Loucy (cell line): ENCODE measurements around the gene COX6A1.

Experiments used
- H2AFZ ChIP-seq: fragments of 200-600 bp; sonication (generic); 2 replicates; pipeline ENCODE4 v1.6.0; 2016; ENCODE audit warnings: antibody characterized with exemption, mild to moderate bottlenecking, low read length, moderate library complexity
- H3F3A ChIP-seq: fragments of 200-600 bp; 2 replicates; pipeline ENCODE4 v1.6.0; 2016; ENCODE audit warnings: antibody characterized with exemption, low read depth, mild to moderate bottlenecking
- H3K27me3 ChIP-seq: fragments of 200-600 bp; sonication (generic); 2 replicates; pipeline ENCODE4 v1.6.1; 2014; ENCODE audit warnings: low read length, mild to moderate bottlenecking; ENCODE audit not compliant: insufficient read depth, poor library complexity, severe bottlenecking
- H3K36me3 ChIP-seq: fragments of 200-600 bp; sonication (generic); 2 replicates; pipeline ENCODE4 v1.6.1; 2016; ENCODE audit warnings: low read length; ENCODE audit not compliant: insufficient read depth
- H3K4me1 ChIP-seq: fragments of 200-600 bp; sonication (generic); 2 replicates; pipeline ENCODE4 v1.5.1; 2014; ENCODE audit warnings: low read length, mild to moderate bottlenecking; ENCODE audit not compliant: insufficient read depth, poor library complexity, severe bottlenecking
- H3K4me2 ChIP-seq: fragments of 200-600 bp; sonication (generic); 2 replicates; pipeline ENCODE4 v1.6.0; 2014; ENCODE audit warnings: antibody characterized with exemption, low read length, low read depth, mild to moderate bottlenecking; ENCODE audit not compliant: poor library complexity, severe bottlenecking
- H3K4me3 ChIP-seq: fragments of 200-600 bp; sonication (generic); 2 replicates; pipeline ENCODE4 v1.5.1; 2014; ENCODE audit warnings: low read length, mild to moderate bottlenecking, mixed read lengths; ENCODE audit not compliant: poor library complexity, severe bottlenecking
- H3K79me2 ChIP-seq: fragments of 200-600 bp; sonication (generic); 2 replicates; pipeline ENCODE4 v1.6.1; 2014; ENCODE audit warnings: low read length; ENCODE audit not compliant: insufficient read depth
- H3K9ac ChIP-seq: fragments of 200-600 bp; sonication (generic); 2 replicates; pipeline ENCODE4 v1.6.0; 2014; ENCODE audit warnings: mild to moderate bottlenecking, low read depth, low read length, moderate library complexity; ENCODE audit not compliant: poor library complexity, severe bottlenecking
- H3K9me2 ChIP-seq: fragments of 200-600 bp; sonication (generic); replicated peaks from 2 replicates; pipeline ENCODE4 v1.6.1; 2016; ENCODE audit warnings: low read depth, low read length, mixed read lengths
- H3K9me3 ChIP-seq: fragments of 200-600 bp; sonication (generic); 2 replicates; pipeline ENCODE4 v1.6.1; 2014; ENCODE audit warnings: mild to moderate bottlenecking, antibody characterized with exemption, low read length, low read depth; ENCODE audit not compliant: insufficient read depth
- H4K20me1 ChIP-seq: fragments of 200-600 bp; sonication (generic); 2 replicates; pipeline ENCODE4 v1.6.0; 2014; ENCODE audit warnings: antibody characterized with exemption, low read length, mild to moderate bottlenecking; ENCODE audit not compliant: insufficient read depth, poor library complexity, severe bottlenecking
- CTCF ChIP-seq: fragments of 200-600 bp; sonication (generic); conservative IDR thresholded peaks from 2 replicates; pipeline ENCODE4 v1.5.1; 2014; ENCODE audit warnings: mild to moderate bottlenecking, antibody characterized with exemption, low read length
- EZH2phosphoT487 ChIP-seq: fragments of 200-600 bp; IDR thresholded peaks from 2 replicates; pipeline ENCODE4 v1.6.1; 2018; ENCODE audit warnings: antibody characterized with exemption, mild to moderate bottlenecking, moderate library complexity, borderline replicate concordance

The COX6A1 gene

DNA sequence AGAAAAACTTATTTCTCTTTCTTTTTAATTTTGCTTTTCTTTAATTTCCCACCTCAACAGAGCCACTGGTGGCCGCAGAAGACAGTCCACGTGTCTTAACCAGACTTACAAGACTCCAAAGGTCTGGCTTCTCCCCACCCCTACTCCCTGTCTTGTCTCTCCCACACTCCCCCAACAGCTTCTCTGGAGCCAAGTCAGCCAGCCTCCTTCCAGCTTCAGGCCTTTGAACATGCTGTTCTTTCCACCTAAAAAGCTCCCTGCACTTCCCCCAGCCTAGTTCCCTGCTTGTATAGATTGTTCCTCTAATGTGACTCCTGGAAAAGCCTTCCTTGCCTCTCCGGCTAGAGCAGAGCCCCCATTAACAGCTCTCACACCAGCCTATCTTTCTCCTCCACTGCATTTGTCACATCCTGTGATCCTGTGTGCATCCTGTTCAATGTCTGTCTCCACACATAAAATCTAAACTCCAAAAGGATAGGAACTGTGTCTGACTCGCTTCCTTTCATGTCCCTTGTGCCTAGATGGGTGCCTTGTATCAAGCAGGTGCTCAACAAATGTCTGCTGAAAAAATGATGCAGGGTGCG, 50.2 kb downstream of the COX6A1 start:
- no peaks in the 10 kb centered on the region for H3K79me2 ChIP-seq
- no peak overlapping the region for H2AFZ ChIP-seq
- H3K9me3 ChIP-seq, result no peaks in the 10 kb centered on the region
- no peaks in the 10 kb centered on the region for H4K20me1 ChIP-seq
- H3K4me1 ChIP-seq, result peaks cover 4% of the 10 kb centered on the region
- H3K27me3 ChIP-seq, result no peaks in the 10 kb centered on the region
- no peaks in the 10 kb centered on the region for H3K9me2 ChIP-seq
- no peaks in the 10 kb centered on the region for H3F3A ChIP-seq
- H3K4me2 ChIP-seq, result no peak overlapping the region
- no peaks in the 10 kb centered on the region for H3K36me3 ChIP-seq
- no peak for TF ChIP-seq EZH2phosphoT487
- no peak for TF ChIP-seq CTCF
- no peak overlapping the region for H3K9ac ChIP-seq
- H3K4me3 ChIP-seq, result no peak overlapping the region

DNA sequence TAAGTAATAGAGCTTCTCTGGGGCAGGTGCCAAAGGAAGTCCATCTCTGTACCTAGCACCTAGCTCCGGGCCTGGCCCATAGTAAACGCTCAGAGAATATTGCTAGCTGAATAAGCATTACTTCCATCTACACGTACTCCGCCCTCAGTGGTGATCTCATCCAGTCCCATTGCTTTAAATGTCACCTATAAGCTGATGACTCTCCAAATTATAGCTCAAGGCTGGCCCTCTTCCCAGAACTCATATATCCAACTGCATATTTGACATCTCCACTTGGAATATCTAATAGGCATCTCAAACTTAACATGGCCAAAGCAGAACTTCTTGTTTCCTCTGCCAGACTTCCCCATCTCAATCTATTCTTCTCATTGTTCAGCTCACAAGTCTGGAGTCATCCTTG, 51.1 kb downstream of the COX6A1 start:
- Histone ChIP-seq H3F3A (no peaks in the 10 kb centered on the region), H3K4me3 (no peak overlapping the region), H3K79me2 (no peaks in the 10 kb centered on the region), H3K9ac (no peak overlapping the region), H2AFZ (no peak overlapping the region), H3K9me3 (no peaks in the 10 kb centered on the region), H3K27me3 (no peaks in the 10 kb centered on the region), H3K4me2 (no peak overlapping the region), H3K9me2 (no peaks in the 10 kb centered on the region), H3K4me1 (peaks cover 4% of the 10 kb centered on the region), H3K36me3 (no peaks in the 10 kb centered on the region), H4K20me1 (no peaks in the 10 kb centered on the region)
- no peak for TF ChIP-seq EZH2phosphoT487
- no peak for TF ChIP-seq CTCF

- Histone ChIP-seq H3K79me2 (no peaks in the 10 kb centered on the region), H3K36me3 (no peaks in the 10 kb centered on the region), H3K27me3 (no peaks in the 10 kb centered on the region), H3K9ac (no peak overlapping the region), H2AFZ (no peak overlapping the region), H3K4me2 (no peak overlapping the region), H3K4me3 (no peak overlapping the region), H3K9me2 (no peaks in the 10 kb centered on the region), H3K4me1 (peaks cover 9% of the 10 kb centered on the region), H3F3A (no peaks in the 10 kb centered on the region), H3K9me3 (no peaks in the 10 kb centered on the region), H4K20me1 (no peaks in the 10 kb centered on the region)
- TF ChIP-seq CTCF, result no peak
- TF ChIP-seq EZH2phosphoT487, result no peak
Observed at GRCh38 chr12:120490325-120490724, 52.4 kb downstream of the COX6A1 start.
